SU-DHL-6 (cell line): ENCODE data around the gene HIVEP1.

ENCODE experiments used
- H2AFZ ChIP-seq: fragments of 200-600 bp; sonication (generic); 2 replicates; pipeline ENCODE4 v1.6.1; 2014; ENCODE audit warnings: low read depth, mild to moderate bottlenecking, moderate library complexity, mixed read lengths, antibody characterized with exemption, low read length; ENCODE audit not compliant: severe bottlenecking
- H3F3A ChIP-seq: fragments of 200-600 bp; shearing (Covaris generic); 2 replicates; pipeline ENCODE4 v1.6.0; 2016; ENCODE audit warnings: antibody characterized with exemption, mild to moderate bottlenecking; ENCODE audit not compliant: insufficient read depth
- H3K27ac ChIP-seq: fragments of 200-600 bp; sonication (generic); 2 replicates; pipeline ENCODE4 v1.5.1; 2016; ENCODE audit warnings: low read depth, mild to moderate bottlenecking, low read length, moderate library complexity, mixed read lengths
- H3K27me3 ChIP-seq: fragments of 200-600 bp; sonication (generic), shearing (Covaris generic); 2 replicates; pipeline ENCODE4 v1.6.0; 2014; ENCODE audit warnings: mild to moderate bottlenecking, low read length
- H3K36me3 ChIP-seq: fragments of 200-600 bp; sonication (generic); 2 replicates; pipeline ENCODE4 v1.6.1; 2014; ENCODE audit warnings: mild to moderate bottlenecking, low read length, mixed read lengths
- H3K4me2 ChIP-seq: fragments of 300-600, 200-600 bp; shearing (Covaris generic), sonication (generic); 2 replicates; pipeline ENCODE4 v1.6.0; 2014; ENCODE audit warnings: low read length, low read depth, mild to moderate bottlenecking; ENCODE audit not compliant: poor library complexity, severe bottlenecking
- H3K4me3 ChIP-seq: fragments of 200-600 bp; sonication (generic); 2 replicates; pipeline ENCODE4 v1.5.1; 2014; ENCODE audit warnings: antibody characterized with exemption, low read length, mild to moderate bottlenecking, mixed read lengths; ENCODE audit not compliant: insufficient read depth, poor library complexity, severe bottlenecking
- H3K79me2 ChIP-seq: fragments of 200-600 bp; sonication (generic); 2 replicates; pipeline ENCODE4 v1.6.1; 2014; ENCODE audit warnings: mild to moderate bottlenecking, low read length, moderate library complexity; ENCODE audit not compliant: insufficient read depth
- H3K9ac ChIP-seq: fragments of 200-600 bp; sonication (generic); 2 replicates; pipeline ENCODE4 v1.7.0; 2014; ENCODE audit warnings: mild to moderate bottlenecking, low read length
- H3K9me2 ChIP-seq: fragments of 200-600 bp; sonication (generic); replicated peaks from 2 replicates; pipeline ENCODE4 v1.6.1; 2014; ENCODE audit warnings: low read length; ENCODE audit not compliant: insufficient read depth
- H3K9me3 ChIP-seq: fragments of 200-600 bp; sonication (generic); 2 replicates; pipeline ENCODE4 v1.6.1; 2014; ENCODE audit warnings: low read length, mixed read lengths; ENCODE audit not compliant: insufficient read depth
- H4K20me1 ChIP-seq: fragments of 200-600 bp; sonication (generic); 2 replicates; pipeline ENCODE4 v1.6.1; 2014; ENCODE audit warnings: low read depth, mild to moderate bottlenecking, antibody characterized with exemption, low read length, moderate library complexity, mixed read lengths
- EZH2phosphoT487 ChIP-seq: fragments of 200-600 bp; sonication (generic), shearing (Covaris generic); conservative IDR thresholded peaks from 2 replicates; pipeline ENCODE4 v1.6.1; 2018; ENCODE audit warnings: mild to moderate bottlenecking, antibody characterized with exemption, low read length, moderate library complexity, mixed read lengths
- TF ChIP-seq, protein P1 (sequence below): fragments of 200-600 bp; sonication (generic); IDR thresholded peaks from one replicate; pipeline ENCODE4 v1.5.1; 2017; ENCODE audit warnings: antibody characterized with exemption, mild to moderate bottlenecking, low read length, moderate library complexity; ENCODE audit not compliant: insufficient read depth, poor library complexity, severe bottlenecking

Gene HIVEP1

DNA sequence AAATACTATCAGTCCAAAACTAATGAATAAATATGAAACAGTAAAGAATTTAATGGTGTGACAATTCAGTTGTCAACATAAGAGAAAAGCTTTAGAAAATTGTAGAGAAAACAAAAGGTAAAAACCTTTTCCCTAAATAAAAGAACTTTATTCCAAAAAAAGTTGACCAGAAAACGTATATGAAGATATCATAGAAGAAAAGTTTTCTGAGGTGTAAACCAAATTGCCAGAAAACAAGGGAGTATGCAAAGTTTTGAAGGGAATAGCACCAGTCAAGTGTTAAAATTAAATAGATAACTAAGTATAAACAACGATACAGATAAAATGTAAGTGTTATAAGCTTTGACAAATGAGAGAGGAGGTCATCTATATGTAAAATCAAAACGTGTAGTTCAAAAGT lies 104.9 kb downstream of the HIVEP1 start:
- no peaks in the 10 kb centered on the region for H3K27me3 ChIP-seq
- no peak overlapping the region for H2AFZ ChIP-seq
- no peaks in the 10 kb centered on the region for H4K20me1 ChIP-seq
- H3K4me3 ChIP-seq: no peak overlapping the region
- H3K27ac ChIP-seq: no peak overlapping the region
- no peak for TF ChIP-seq EZH2phosphoT487
- TF ChIP-seq, protein P1, sequence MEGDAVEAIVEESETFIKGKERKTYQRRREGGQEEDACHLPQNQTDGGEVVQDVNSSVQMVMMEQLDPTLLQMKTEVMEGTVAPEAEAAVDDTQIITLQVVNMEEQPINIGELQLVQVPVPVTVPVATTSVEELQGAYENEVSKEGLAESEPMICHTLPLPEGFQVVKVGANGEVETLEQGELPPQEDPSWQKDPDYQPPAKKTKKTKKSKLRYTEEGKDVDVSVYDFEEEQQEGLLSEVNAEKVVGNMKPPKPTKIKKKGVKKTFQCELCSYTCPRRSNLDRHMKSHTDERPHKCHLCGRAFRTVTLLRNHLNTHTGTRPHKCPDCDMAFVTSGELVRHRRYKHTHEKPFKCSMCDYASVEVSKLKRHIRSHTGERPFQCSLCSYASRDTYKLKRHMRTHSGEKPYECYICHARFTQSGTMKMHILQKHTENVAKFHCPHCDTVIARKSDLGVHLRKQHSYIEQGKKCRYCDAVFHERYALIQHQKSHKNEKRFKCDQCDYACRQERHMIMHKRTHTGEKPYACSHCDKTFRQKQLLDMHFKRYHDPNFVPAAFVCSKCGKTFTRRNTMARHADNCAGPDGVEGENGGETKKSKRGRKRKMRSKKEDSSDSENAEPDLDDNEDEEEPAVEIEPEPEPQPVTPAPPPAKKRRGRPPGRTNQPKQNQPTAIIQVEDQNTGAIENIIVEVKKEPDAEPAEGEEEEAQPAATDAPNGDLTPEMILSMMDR: no peak
- no peaks in the 10 kb centered on the region for H3F3A ChIP-seq
- no peak overlapping the region for H3K4me2 ChIP-seq
- no peaks in the 10 kb centered on the region for H3K9me3 ChIP-seq
- H3K9me2 ChIP-seq: no peaks in the 10 kb centered on the region
- peaks cover 19% of the 10 kb centered on the region for H3K36me3 ChIP-seq
- H3K9ac ChIP-seq: no peak overlapping the region
- no peaks in the 10 kb centered on the region for H3K79me2 ChIP-seq

DNA sequence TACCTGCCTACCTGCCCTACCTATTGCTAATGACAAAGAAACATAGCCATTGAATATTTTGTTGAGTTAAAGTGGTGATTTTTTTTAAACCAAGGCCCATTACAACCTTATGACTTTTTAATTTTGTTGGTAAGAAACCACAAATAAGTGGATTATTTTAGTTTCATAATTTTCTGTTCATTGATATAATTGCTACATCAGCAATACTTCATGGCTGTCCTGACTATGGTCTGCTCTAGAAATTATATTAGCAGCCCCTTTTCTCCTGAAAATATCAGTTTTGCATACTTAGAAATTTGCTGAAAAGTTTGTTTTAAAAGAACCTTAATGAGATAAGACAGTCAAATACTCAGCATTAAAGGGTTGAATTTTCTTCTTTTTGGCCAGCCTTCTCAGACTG lies 106.5 kb downstream of the HIVEP1 start:
- no peak overlapping the region for H3K9ac ChIP-seq
- no peak overlapping the region for H2AFZ ChIP-seq
- H3K4me2 ChIP-seq: no peak overlapping the region
- H3K27me3 ChIP-seq: no peaks in the 10 kb centered on the region
- H3K4me3 ChIP-seq: no peak overlapping the region
- no peaks in the 10 kb centered on the region for H3F3A ChIP-seq
- no peaks in the 10 kb centered on the region for H3K9me3 ChIP-seq
- H3K79me2 ChIP-seq: no peaks in the 10 kb centered on the region
- H3K27ac ChIP-seq: no peak overlapping the region
- no peaks in the 10 kb centered on the region for H3K9me2 ChIP-seq
- H3K36me3 ChIP-seq: peaks cover 19% of the 10 kb centered on the region
- TF ChIP-seq, protein P1: no peak
- TF ChIP-seq EZH2phosphoT487: no peak
- H4K20me1 ChIP-seq: no peaks in the 10 kb centered on the region

DNA sequence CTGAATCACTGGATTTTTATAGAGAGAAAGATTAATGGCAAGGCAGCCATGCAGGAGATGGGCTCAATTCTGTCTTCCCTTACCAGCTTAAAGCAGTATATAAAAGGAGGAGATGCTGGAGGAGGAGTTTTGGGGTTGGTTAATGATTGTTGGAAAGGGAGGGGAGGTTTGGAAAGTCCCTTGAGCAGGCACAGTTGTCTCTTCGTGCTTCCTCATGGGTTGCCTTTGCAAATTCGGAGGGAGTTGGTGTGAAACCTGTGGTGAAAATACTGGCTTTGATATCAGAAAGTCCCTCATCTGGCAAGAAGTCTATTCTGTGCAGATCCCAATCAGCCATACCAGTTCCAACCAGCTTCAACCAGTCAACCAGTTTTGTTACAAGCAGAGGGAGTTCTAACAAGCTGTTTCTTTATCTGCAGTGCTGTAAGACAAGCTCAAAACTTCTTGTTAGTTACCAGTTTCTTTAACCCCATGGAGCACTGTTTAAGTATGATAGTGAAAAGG lies 107.0 kb downstream of the HIVEP1 start:
- Histone ChIP-seq H3K36me3 (peaks cover 19% of the 10 kb centered on the region), H4K20me1 (no peaks in the 10 kb centered on the region), H3K4me3 (no peak overlapping the region), H3K27me3 (no peaks in the 10 kb centered on the region), H3K9ac (no peak overlapping the region), H3K4me2 (no peak overlapping the region), H2AFZ (no peak overlapping the region), H3K9me2 (no peaks in the 10 kb centered on the region), H3K9me3 (no peaks in the 10 kb centered on the region), H3F3A (no peaks in the 10 kb centered on the region), H3K27ac (no peak overlapping the region), H3K79me2 (no peaks in the 10 kb centered on the region)
- TF ChIP-seq EZH2phosphoT487: no peak
- TF ChIP-seq, protein P1: no peak
